Adrenal gland (tissue), 12 donors: Measurements from ENCODE around the gene GALK2. TPM values are rescaled to one million over a fixed set of nuclear protein-coding genes. Genes with fewer than 3 reads are reported as not detected.

Experiments
- DNase-seq, 7 donors: peaks; one replicate each; pipeline ENCODE4 v3.0.0-alpha.2; 2019 to 2020
- H3K27ac ChIP-seq, 5 donors: fragments of 200-600 bp; sonication (generic) in 4 of 5; 1 replicate in 3 of 5; 2 replicates in 2 of 5; pipeline versions ENCODE4 v1.5.1 to v1.8.0; 2016 to 2020; ENCODE audit warnings: mild to moderate bottlenecking in 1 of 5
- H3K27me3 ChIP-seq: fragments of 200-600 bp; 2 replicates; pipeline ENCODE4 v1.8.0; 2021
- H3K36me3 ChIP-seq, 2 donors: fragments of 200-600 bp; replicated peaks in 1 of 2; 1 replicate in 1 of 2; 2 replicates in 1 of 2; pipeline versions ENCODE4 v1.5.1 to v1.8.0; 2018 to 2022
- H3K4me1 ChIP-seq, 2 donors: fragments of 200-600 bp; replicated peaks in 1 of 2; 1 replicate in 1 of 2; 2 replicates in 1 of 2; pipeline versions ENCODE4 v1.5.1 to v1.8.0; 2018 to 2021
- H3K4me3 ChIP-seq, 4 donors: fragments of 200-600 bp; sonication (generic) in 3 of 4; one replicate each; pipeline ENCODE4 v1.5.1; 2016 to 2018
- H3K9me3 ChIP-seq, 3 donors: fragments of 200-600 bp; sonication (generic) in 1 of 3; replicated peaks in 1 of 3; 1 replicate in 2 of 3; 2 replicates in 1 of 3; pipeline versions ENCODE4 v1.5.1 to v1.8.0; 2016 to 2021
- CTCF ChIP-seq, 6 experiments: fragments of 450-650 bp in 4 of 6; fragments of 200-600 bp in 2 of 6; sonication (generic) in 1 of 6; IDR thresholded peaks; 1 replicate in 5 of 6; 2 replicates in 1 of 6; pipeline versions ENCODE4 v1.5.1 to v1.8.0; 2016 to 2021; ENCODE audit warnings: antibody characterized with exemption in 6 of 6, mild to moderate bottlenecking in 2 of 6, moderate library complexity in 1 of 6
- POLR2A ChIP-seq, 2 donors: fragments of 450-650 bp; IDR thresholded peaks; one replicate each; pipeline ENCODE4 v1.6.1; 2017; ENCODE audit warnings: antibody characterized with exemption in 2 of 2, mild to moderate bottlenecking in 2 of 2, moderate library complexity in 1 of 2
- WGBS, 4 donors: extraction: QIAGEN DNeasy Blood & Tissue Kit in 2 of 4; methylation state at CpG; one replicate each; pipeline versions ENCODE4 v1.1.5 to v1.1.7; 2013 to 2017; 5-methylcytosine and 5-hydroxymethylcytosine counted together
- intact Hi-C, 2 donors: fragments of 100-400 bp; cut with DNase I; formaldehyde crosslinking; loops; one replicate each; pipeline versions ENCODE4 v1.14.1 to v1.15.0; 2022 to 2023
- polyA plus RNA-seq, 3 donors: library from polyadenylated mRNA; stranded (reverse); fragments of 200-250 nt in 2 of 3; fragments of 350-450 nt in 1 of 3; fragmentation: Illumina TruSeq in 1 of 3; extraction: RNeasy Lipid Tissue Mini Kit (QIAGEN cat#74804) in 1 of 3; gene quantifications; one replicate each; pipeline ENCODE4 v1.2.3, GENCODE V29; 2013 to 2014
- total RNA-seq, 9 donors: library from RNA; depleted of rRNA in 4 of 9; stranded (reverse); fragments of >200 nt in 4 of 9; fragments of 120-200 nt in 1 of 9; fragmentation: NEBNext Ultra II Directional in 1 of 9; extraction: Animal tissue kit (Norgen Biotek cat#: 25700) in 1 of 9; gene quantifications; one replicate each; pipeline versions ENCODE4 v1.1.0 to v1.2.4, GENCODE V29; 2013 to 2023
- donor health status: healthy with polysubstance abuse.
- donor health status: Bipolar disorder and iron deficiency.
- donor health status: DM: yes; HTN: yes; CAD: no.
- donor health status: DM: no; HTN: no; CAD: no.
- donor health status: DM: no; HTN: no; CAD: no.
- donor health status: DM: yes; HTN: yes; CAD: no.

The GALK2 gene
- total and polyA plus RNA-seq, 12 donors: 11.0 to 64.2 (median 49.1) TPM

GRCh38 chr15:49229922-49230321 is 59.9 kb downstream of the GALK2 start:
- Histone ChIP-seq H3K36me3 (no peaks in the 10 kb centered on the region), H3K4me3 (no peak overlapping the region), H3K27ac (no peak overlapping the region), H3K4me1 (no peaks in the 10 kb centered on the region), H3K27me3 (no peaks in the 10 kb centered on the region), H3K9me3 (peaks cover 0 to 7% (median 7%) of the 10 kb centered on the region in 3 donors)
- TF ChIP-seq CTCF (IDR thresholded peaks at IDR 0.05) (no peak), POLR2A (IDR thresholded peaks at IDR 0.05) (no peak)
- no peak for DNase-seq
- intact Hi-C loops: loop anchor here in 1 of 2 donors (10.0 kb wide), 1 partner anchor 195 kb away; the partner anchor contains the start of gene FGF7
- WGBS, 4 donors: 96 to 98% (median 96%) methylated on average over 5 of the region's 5 CpGs

GRCh38 chr15:49232236-49232806 is 62.3 kb downstream of the GALK2 start:
- 83 to 90% (median 88%) methylated on average over 2 of the region's 2 CpGs for WGBS, 4 donors
- no peak for DNase-seq
- H3K4me1 ChIP-seq: peaks cover 0 to 8% of the 10 kb centered on the region in 2 donors
- intact Hi-C loops: loop anchor here in 1 of 2 donors (10.0 kb wide), 1 partner anchor 192 kb away; the partner anchor contains the start of gene FGF7
- H3K9me3 ChIP-seq: peaks cover 0 to 7% (median 5%) of the 10 kb centered on the region in 3 donors
- no peak overlapping the region for H3K27ac ChIP-seq
- no peak overlapping the region for H3K4me3 ChIP-seq
- no peaks in the 10 kb centered on the region for H3K27me3 ChIP-seq
- no peaks in the 10 kb centered on the region for H3K36me3 ChIP-seq
- no peak for TF ChIP-seq POLR2A (IDR thresholded peaks at IDR 0.05)
- TF ChIP-seq CTCF (IDR thresholded peaks at IDR 0.05): no peak

GRCh38 chr15:49235446-49236124 is 65.5 kb downstream of the GALK2 start:
- no peak for TF ChIP-seq POLR2A (IDR thresholded peaks at IDR 0.05)
- peak; percentile 46 to 90 (median 86) for TF ChIP-seq CTCF (IDR thresholded peaks at IDR 0.05)
- no peak overlapping the region for H3K4me3 ChIP-seq
- peaks cover 0 to 19% of the 10 kb centered on the region in 2 donors for H3K4me1 ChIP-seq
- H3K27ac ChIP-seq: no peak overlapping the region
- peak; percentile 44 to 84 (median 58) for DNase-seq
- no peaks in the 10 kb centered on the region for H3K36me3 ChIP-seq
- 32 to 41% (median 34%) methylated on average over 3 of the region's 3 CpGs for WGBS, 4 donors
- H3K9me3 ChIP-seq: no peaks in the 10 kb centered on the region
- no peaks in the 10 kb centered on the region for H3K27me3 ChIP-seq
- intact Hi-C loops: loop anchor here (2.0 to 10.0 kb wide), 2 partner anchors 187 to 189 kb away; partner anchors contain the start of gene FGF7 (in 2 of the 2)

- no peak overlapping the region for H3K27ac ChIP-seq
- H3K9me3 ChIP-seq: no peaks in the 10 kb centered on the region
- H3K4me3 ChIP-seq: no peak overlapping the region
- no peaks in the 10 kb centered on the region for H3K27me3 ChIP-seq
- no peak for DNase-seq
- intact Hi-C loops: loop anchor here in 1 of 2 donors (10.0 kb wide), 1 partner anchor 188 kb away; the partner anchor contains the start of gene FGF7
- TF ChIP-seq CTCF (IDR thresholded peaks at IDR 0.05) (no peak), POLR2A (IDR thresholded peaks at IDR 0.05) (no peak)
- peaks cover 0 to 19% of the 10 kb centered on the region in 2 donors for H3K4me1 ChIP-seq
- H3K36me3 ChIP-seq: no peaks in the 10 kb centered on the region
Measured at GRCh38 chr15:49236869-49237268, 66.8 kb downstream of the GALK2 start.
